Neural cell (in vitro differentiated cells): ENCODE data around the gene HNRNPUL1. TPM values are rescaled to one million over a fixed set of nuclear protein-coding genes. Genes with fewer than 3 reads are reported as not detected.

Source experiments
- H2AFZ ChIP-seq: fragments of 200-600, 300-800 bp; sonication (generic), shearing (Covaris generic); 2 replicates; pipeline ENCODE4 v1.6.0; 2014; ENCODE audit warnings: low read depth, mild to moderate bottlenecking, antibody characterized with exemption, low read length, moderate library complexity
- H3F3A ChIP-seq: fragments of 200-600 bp; shearing (Covaris generic); 2 replicates; pipeline ENCODE4 v1.6.1; 2016; ENCODE audit warnings: mild to moderate bottlenecking, moderate library complexity, mixed read lengths, antibody characterized with exemption, low read length; ENCODE audit not compliant: insufficient read depth, poor library complexity, severe bottlenecking
- H3K27ac ChIP-seq: fragments of 200-600, 300-800 bp; sonication (generic), shearing (Covaris generic); 2 replicates; pipeline ENCODE4 v1.5.1; 2014; ENCODE audit warnings: mild to moderate bottlenecking, low read length, moderate library complexity
- H3K27me3 ChIP-seq: fragments of 300-800, 200-600 bp; sonication (generic), shearing (Covaris generic); 2 replicates; pipeline ENCODE4 v1.6.0; 2014; ENCODE audit warnings: mild to moderate bottlenecking, low read depth, low read length, moderate library complexity; ENCODE audit not compliant: insufficient read depth
- H3K36me3 ChIP-seq: fragments of 300-800, 200-600 bp; sonication (generic), shearing (Covaris generic); 2 replicates; pipeline ENCODE4 v1.5.1; 2014; ENCODE audit warnings: mild to moderate bottlenecking, antibody characterized with exemption, low read length, moderate library complexity; ENCODE audit not compliant: insufficient read depth
- H3K4me2 ChIP-seq: fragments of 300-800, 200-600 bp; sonication (generic), shearing (Covaris generic); 2 replicates; pipeline ENCODE4 v1.6.0; 2014; ENCODE audit warnings: mild to moderate bottlenecking, low read length
- H3K4me3 ChIP-seq: fragments of 300-800, 200-600 bp; sonication (generic), shearing (Covaris generic); 2 replicates; pipeline ENCODE4 v1.5.1; 2014; ENCODE audit warnings: mild to moderate bottlenecking, low read length, moderate library complexity
- H3K79me2 ChIP-seq: fragments of 200-600 bp; shearing (Covaris generic); replicated peaks from 2 replicates; pipeline ENCODE4 v1.6.0; 2014; ENCODE audit warnings: mild to moderate bottlenecking, low read length, moderate library complexity; ENCODE audit not compliant: insufficient read depth
- H3K9ac ChIP-seq: fragments of 300-800, 200-600 bp; sonication (generic), shearing (Covaris generic); 2 replicates; pipeline ENCODE4 v1.6.1; 2016; ENCODE audit warnings: mild to moderate bottlenecking, low read length, mixed read lengths
- H3K9me2 ChIP-seq: fragments of 200-600 bp; shearing (Covaris generic); 2 replicates; pipeline ENCODE4 v1.6.1; 2016; ENCODE audit warnings: mild to moderate bottlenecking, low read length, mixed read lengths; ENCODE audit not compliant: insufficient read depth
- H3K9me3 ChIP-seq: fragments of 200-600, 300-800 bp; sonication (generic), shearing (Covaris generic); 2 replicates; pipeline ENCODE4 v1.6.1; 2016; ENCODE audit warnings: mild to moderate bottlenecking, mixed run types, low read length, moderate library complexity, mixed read lengths
- H4K20me1 ChIP-seq: fragments of 200-600 bp; shearing (Covaris generic); 2 replicates; pipeline ENCODE4 v1.6.1; 2016; ENCODE audit warnings: mild to moderate bottlenecking, mixed run types; ENCODE audit not compliant: insufficient read depth
- CTCF ChIP-seq: fragments of 450-650 bp; IDR thresholded peaks from 2 replicates; pipeline ENCODE4 v1.5.1; 2014; ENCODE audit warnings: antibody characterized with exemption, mild to moderate bottlenecking, moderate library complexity; ENCODE audit not compliant: poor library complexity, severe bottlenecking
- EZH2 ChIP-seq: fragments of 200-600, 300-800 bp; shearing (Covaris generic), sonication (generic); IDR thresholded peaks from 2 replicates; pipeline ENCODE4 v1.6.1; 2014; ENCODE audit warnings: antibody characterized with exemption, low read length, borderline replicate concordance, mild to moderate bottlenecking; ENCODE audit not compliant: insufficient read depth, poor library complexity, severe bottlenecking
- MXI1 ChIP-seq: fragments of 450-650 bp; conservative IDR thresholded peaks from 2 replicates; pipeline ENCODE4 v1.6.1; 2014; ENCODE audit warnings: antibody characterized with exemption, mild to moderate bottlenecking; ENCODE audit not compliant: poor library complexity, severe bottlenecking
- POLR2AphosphoS5 ChIP-seq: IDR thresholded peaks from 2 replicates; pipeline ENCODE4 v1.6.1; 2012
- RAD21 ChIP-seq: fragments of 450-650 bp; conservative IDR thresholded peaks from 2 replicates; pipeline ENCODE4 v1.6.1; 2014; ENCODE audit warnings: antibody characterized with exemption, mild to moderate bottlenecking, moderate library complexity
- REST ChIP-seq: IDR thresholded peaks from 2 replicates; pipeline ENCODE4 v1.6.1; 2012; ENCODE audit warnings: borderline replicate concordance
- SMC3 ChIP-seq: fragments of 450-650 bp; conservative IDR thresholded peaks from 2 replicates; pipeline ENCODE4 v1.6.1; 2014; ENCODE audit warnings: antibody characterized with exemption, mild to moderate bottlenecking, moderate library complexity; ENCODE audit not compliant: poor library complexity
- TAF1 ChIP-seq: IDR thresholded peaks from 2 replicates; pipeline ENCODE4 v1.6.1; 2012; ENCODE audit warnings: low read depth
- polyA plus RNA-seq: library from polyadenylated mRNA; depleted of rRNA; stranded (reverse); fragments of >200 nt; gene quantifications from 2 replicates; pipeline ENCODE4 v1.2.3, GENCODE V29; 2014

HNRNPUL1 gene
- polyA plus RNA-seq, 1 donor from 2014 or later, result 34.6 TPM

- no peaks in the 10 kb centered on the region for H3F3A ChIP-seq
- peak overlapping the region; percentile 30 for H2AFZ ChIP-seq
- peak overlapping the region; percentile 87 for H3K27ac ChIP-seq
- peak overlapping the region; percentile 43 for H3K4me2 ChIP-seq
- peak overlapping the region; percentile 80 for H3K4me3 ChIP-seq
- H3K9me3 ChIP-seq, result no peaks in the 10 kb centered on the region
- no peaks in the 10 kb centered on the region for H3K9me2 ChIP-seq
- peaks cover 38% of the 10 kb centered on the region for H3K79me2 ChIP-seq
- H3K9ac ChIP-seq, result peak overlapping the region; percentile 78
- peak; percentile 67 for TF ChIP-seq POLR2AphosphoS5
- TF ChIP-seq SMC3, result peak; percentile 32
- peak; percentile 73 for TF ChIP-seq MXI1
- peak; percentile 33 for TF ChIP-seq REST
- no peak for TF ChIP-seq CTCF
- no peaks in the 10 kb centered on the region for H3K36me3 ChIP-seq
- peaks cover 8% of the 10 kb centered on the region for H4K20me1 ChIP-seq
- no peaks in the 10 kb centered on the region for H3K27me3 ChIP-seq
Measured at GRCh38 chr19:41263042-41263849, 926 bp upstream of the HNRNPUL1 start.

GRCh38 chr19:41264581-41265394 lies 616 bp downstream of the HNRNPUL1 start:
- no peak for TF ChIP-seq EZH2
- peak; percentile 62 for TF ChIP-seq TAF1
- TF ChIP-seq REST, result peak; percentile 60
- TF ChIP-seq RAD21, result peak; percentile 47
- TF ChIP-seq CTCF, result no peak
- TF ChIP-seq MXI1, result peak; percentile 61
- TF ChIP-seq POLR2AphosphoS5, result peak; percentile 6
- Histone ChIP-seq H3F3A (no peaks in the 10 kb centered on the region), H3K4me3 (peak overlapping the region; percentile 97), H3K9ac (peak overlapping the region; percentile 99), H3K9me2 (no peaks in the 10 kb centered on the region), H3K27me3 (no peaks in the 10 kb centered on the region), H3K9me3 (no peaks in the 10 kb centered on the region), H3K36me3 (no peaks in the 10 kb centered on the region), H2AFZ (peak overlapping the region; percentile 56), H3K27ac (peak overlapping the region; percentile 98), H3K4me2 (peak overlapping the region; percentile 93), H3K79me2 (peaks cover 39% of the 10 kb centered on the region), H4K20me1 (peaks cover 8% of the 10 kb centered on the region)
